Measurements from ENCODE around the gene KIF5A.

The KIF5A gene

GRCh38 chr12:57534991-57535543 lies 14.8 kb upstream of the KIF5A start:
- TF ChIP-seq, protein P1, sequence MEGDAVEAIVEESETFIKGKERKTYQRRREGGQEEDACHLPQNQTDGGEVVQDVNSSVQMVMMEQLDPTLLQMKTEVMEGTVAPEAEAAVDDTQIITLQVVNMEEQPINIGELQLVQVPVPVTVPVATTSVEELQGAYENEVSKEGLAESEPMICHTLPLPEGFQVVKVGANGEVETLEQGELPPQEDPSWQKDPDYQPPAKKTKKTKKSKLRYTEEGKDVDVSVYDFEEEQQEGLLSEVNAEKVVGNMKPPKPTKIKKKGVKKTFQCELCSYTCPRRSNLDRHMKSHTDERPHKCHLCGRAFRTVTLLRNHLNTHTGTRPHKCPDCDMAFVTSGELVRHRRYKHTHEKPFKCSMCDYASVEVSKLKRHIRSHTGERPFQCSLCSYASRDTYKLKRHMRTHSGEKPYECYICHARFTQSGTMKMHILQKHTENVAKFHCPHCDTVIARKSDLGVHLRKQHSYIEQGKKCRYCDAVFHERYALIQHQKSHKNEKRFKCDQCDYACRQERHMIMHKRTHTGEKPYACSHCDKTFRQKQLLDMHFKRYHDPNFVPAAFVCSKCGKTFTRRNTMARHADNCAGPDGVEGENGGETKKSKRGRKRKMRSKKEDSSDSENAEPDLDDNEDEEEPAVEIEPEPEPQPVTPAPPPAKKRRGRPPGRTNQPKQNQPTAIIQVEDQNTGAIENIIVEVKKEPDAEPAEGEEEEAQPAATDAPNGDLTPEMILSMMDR (IDR thresholded peaks at IDR 0.05; ENCODE audit: low read depth, low read length), result no peak
- no peak for DNase-seq (ENCODE audit: extremely low read depth, low read depth)

DNA sequence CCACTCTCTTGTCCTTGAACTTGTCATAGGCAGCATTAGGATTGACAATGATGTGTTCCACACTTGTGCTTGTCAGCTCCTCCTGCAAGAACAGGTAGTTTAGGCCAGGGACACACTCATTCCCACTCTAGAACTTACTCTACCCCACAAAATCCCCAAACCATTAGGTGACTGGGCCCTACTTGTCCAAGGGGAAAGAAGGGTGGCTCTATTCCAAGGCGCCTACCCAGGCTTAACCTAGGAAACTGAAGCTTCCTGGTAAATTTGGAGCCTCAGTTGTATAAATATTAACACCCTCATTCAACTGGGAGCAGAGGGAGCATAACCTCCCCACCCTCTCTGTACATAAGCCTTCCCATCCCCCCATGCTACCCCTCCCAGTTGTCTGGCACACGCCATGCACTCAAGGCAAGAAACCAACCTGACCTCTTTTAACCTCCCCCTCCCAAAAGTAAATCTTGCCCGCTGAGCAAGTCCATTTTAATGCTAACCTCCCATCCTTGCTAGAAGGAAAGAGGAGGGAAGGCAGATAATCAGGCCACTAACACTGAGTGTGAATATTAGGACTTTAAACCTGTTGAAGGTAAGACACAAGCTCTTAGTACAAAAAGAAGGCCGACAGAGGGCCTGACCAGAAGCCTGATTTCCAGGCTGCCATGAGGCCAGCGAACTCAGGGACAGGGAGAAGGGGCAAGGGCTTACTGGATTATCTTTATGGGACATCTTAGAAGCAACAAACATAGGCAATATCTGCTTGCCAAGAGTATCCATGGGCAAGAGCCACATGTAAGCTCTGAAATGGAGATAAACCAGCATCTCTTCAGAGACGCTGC lies 13.9 kb upstream of the KIF5A start:
- DNase-seq (ENCODE audit: extremely low read depth, low read depth), result no peak
- TF ChIP-seq, protein P1 (IDR thresholded peaks at IDR 0.05; ENCODE audit: low read depth, low read length), result no peak

DNA sequence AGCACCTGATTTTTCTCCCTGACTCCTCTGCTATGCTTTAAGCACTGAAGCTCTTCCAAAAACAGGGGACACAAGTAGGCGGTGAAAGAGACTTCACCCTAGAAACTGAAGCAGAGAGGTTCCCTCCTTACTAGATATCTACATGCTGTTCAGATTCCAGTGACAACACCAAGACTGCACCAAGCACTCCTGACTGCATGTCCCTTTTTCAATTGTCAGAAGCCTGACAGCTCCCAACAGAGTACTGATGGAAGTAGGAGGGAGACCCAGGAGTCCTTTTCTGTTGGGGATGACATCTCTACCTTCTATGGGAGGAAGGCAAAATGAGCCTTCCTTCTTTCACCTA lies 13.3 kb upstream of the KIF5A start:
- TF ChIP-seq, protein P1 (IDR thresholded peaks at IDR 0.05; ENCODE audit: low read depth, low read length), result no peak
- no peak for DNase-seq (ENCODE audit: extremely low read depth, low read depth)

- no peak for DNase-seq (ENCODE audit: extremely low read depth, low read depth)
- TF ChIP-seq, protein P1 (IDR thresholded peaks at IDR 0.05; ENCODE audit: low read depth, low read length), result no peak
Measured at GRCh38 chr12:57539134-57539768, 10.6 kb upstream of the KIF5A start.

DNA sequence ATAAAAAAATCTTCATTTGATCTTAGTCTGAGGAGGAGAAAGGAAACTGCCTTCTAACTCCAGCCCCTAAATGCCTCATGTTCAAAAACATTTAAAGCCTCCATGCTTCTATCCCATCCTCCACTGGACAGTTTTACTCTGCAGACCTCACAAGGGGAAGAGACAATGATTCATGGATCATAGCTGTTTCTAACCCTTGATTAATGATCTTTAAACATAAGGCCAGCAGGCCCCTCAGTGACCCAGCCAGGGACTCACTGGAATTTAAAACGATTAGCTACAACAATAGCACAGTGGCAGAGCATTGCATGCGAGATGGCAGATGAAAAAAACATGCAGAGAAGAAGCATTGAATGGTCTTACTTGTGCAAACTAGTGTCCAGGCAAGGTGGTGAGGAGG lies 8.8 kb upstream of the KIF5A start:
- no peak for DNase-seq (ENCODE audit: extremely low read depth, low read depth)
- TF ChIP-seq, protein P1 (IDR thresholded peaks at IDR 0.05; ENCODE audit: low read depth, low read length), result no peak

DNA sequence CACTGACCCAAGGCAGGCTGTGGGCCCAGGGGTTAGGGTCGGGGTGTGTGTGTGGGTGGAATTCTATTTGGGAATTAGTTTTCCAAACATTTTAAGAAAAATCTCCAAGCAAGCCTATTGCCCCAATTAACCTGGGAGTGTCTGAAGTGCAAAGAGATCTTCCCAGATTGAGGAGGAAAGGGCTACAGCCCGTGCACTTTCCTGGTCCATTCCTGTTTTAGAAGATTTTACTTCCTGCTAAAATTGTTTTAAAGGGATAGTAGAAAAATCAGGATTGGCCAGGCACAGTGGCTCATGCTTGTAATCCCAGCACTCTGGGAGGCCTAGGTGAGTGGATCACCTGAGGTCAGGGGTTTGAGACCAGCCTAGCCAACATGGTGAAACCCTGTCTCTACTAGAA lies 8.1 kb upstream of the KIF5A start:
- no peak for DNase-seq (ENCODE audit: extremely low read depth, low read depth)
- TF ChIP-seq, protein P1 (IDR thresholded peaks at IDR 0.05; ENCODE audit: low read depth, low read length), result no peak

DNA sequence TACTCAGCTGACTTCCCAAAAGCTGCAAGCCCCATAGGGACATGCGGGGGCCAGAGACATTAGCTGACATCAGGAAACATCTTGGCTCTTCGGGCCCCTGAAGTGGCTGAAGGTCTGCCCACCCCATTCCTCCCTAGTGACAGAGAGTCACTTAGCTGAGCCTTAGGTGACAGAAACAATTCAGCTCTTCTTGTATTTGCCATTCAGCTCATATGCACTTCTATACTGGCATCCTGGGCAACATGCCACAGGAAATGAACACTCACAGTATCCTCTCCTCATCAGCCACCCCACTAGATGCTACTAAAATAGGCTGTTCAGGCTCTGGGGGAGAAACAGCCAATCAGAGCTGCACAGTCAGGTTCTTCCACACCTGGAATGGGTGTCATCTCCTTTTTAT lies 6.3 kb upstream of the KIF5A start:
- DNase-seq (ENCODE audit: extremely low read depth, low read depth), result no peak
- TF ChIP-seq, protein P1 (IDR thresholded peaks at IDR 0.05; ENCODE audit: low read depth, low read length), result no peak
